Measurements from ENCODE around the gene FPR2.

Gene FPR2

DNA sequence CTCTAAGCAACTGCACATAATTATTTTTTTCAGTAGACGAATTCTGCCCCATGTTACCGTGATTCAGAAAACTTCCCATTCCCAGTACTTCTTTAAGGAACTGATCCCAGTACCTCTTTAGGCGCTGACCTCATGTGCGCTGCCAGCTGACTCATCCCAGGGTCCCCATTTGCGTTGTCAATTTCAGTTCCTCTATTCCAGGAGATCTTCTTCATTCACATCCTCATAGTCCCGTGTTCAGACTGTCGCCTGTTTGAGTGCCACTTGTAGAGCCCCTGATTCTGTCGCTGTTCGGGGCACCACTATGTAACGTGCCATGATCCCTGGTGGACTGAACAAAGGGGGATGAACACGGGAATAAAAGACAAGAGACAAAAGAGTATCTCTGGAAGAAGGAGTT lies 50.4 kb downstream of the FPR2 start:
- H4K20me1 ChIP-seq (ENCODE audit: insufficient read depth) = no peaks in the 10 kb centered on the region
- no peak overlapping the region for H3K4me3 ChIP-seq (IDR thresholded peaks at IDR 0.05; ENCODE audit: insufficient read depth, low read depth, low read length)
- H3K9ac ChIP-seq = no peak overlapping the region
- H3K79me2 ChIP-seq (ENCODE audit: insufficient read depth, low read depth) = no peaks in the 10 kb centered on the region
- no peak overlapping the region for H2AFZ ChIP-seq (ENCODE audit: low read depth)
- no peaks in the 10 kb centered on the region for H3K36me3 ChIP-seq (ENCODE audit: insufficient read depth)
- no peaks in the 10 kb centered on the region for H3K27me3 ChIP-seq (ENCODE audit: insufficient read depth, low read depth)
- no peak overlapping the region for H3K4me2 ChIP-seq
- TF ChIP-seq CTCF (conservative IDR thresholded peaks at IDR 0.05; ENCODE audit: low read depth, low read length) = no peak
- H3K27ac ChIP-seq = no peak overlapping the region
- H3K4me1 ChIP-seq (ENCODE audit: low read depth, poor library complexity, severe bottlenecking) = no peaks in the 10 kb centered on the region

GRCh38 chr19:51815043-51815442 lies 54.1 kb downstream of the FPR2 start:
- Histone ChIP-seq H3K27ac (no peak overlapping the region), H3K27me3 (ENCODE audit: insufficient read depth, low read depth) (no peaks in the 10 kb centered on the region), H3K4me2 (no peak overlapping the region), H3K4me1 (ENCODE audit: low read depth, poor library complexity, severe bottlenecking) (no peaks in the 10 kb centered on the region), H2AFZ (ENCODE audit: low read depth) (no peak overlapping the region), H3K4me3 (IDR thresholded peaks at IDR 0.05; ENCODE audit: insufficient read depth, low read depth, low read length) (no peak overlapping the region), H3K9ac (no peak overlapping the region), H3K36me3 (ENCODE audit: insufficient read depth) (no peaks in the 10 kb centered on the region), H4K20me1 (ENCODE audit: insufficient read depth) (no peaks in the 10 kb centered on the region), H3K79me2 (ENCODE audit: insufficient read depth, low read depth) (no peaks in the 10 kb centered on the region)
- TF ChIP-seq CTCF (conservative IDR thresholded peaks at IDR 0.05; ENCODE audit: low read depth, low read length) = no peak

- H2AFZ ChIP-seq (ENCODE audit: low read depth) = no peak overlapping the region
- no peaks in the 10 kb centered on the region for H3K36me3 ChIP-seq (ENCODE audit: insufficient read depth)
- no peak overlapping the region for H3K9ac ChIP-seq
- no peaks in the 10 kb centered on the region for H3K79me2 ChIP-seq (ENCODE audit: insufficient read depth, low read depth)
- no peak overlapping the region for H3K4me3 ChIP-seq (IDR thresholded peaks at IDR 0.05; ENCODE audit: insufficient read depth, low read depth, low read length)
- H3K27me3 ChIP-seq (ENCODE audit: insufficient read depth, low read depth) = no peaks in the 10 kb centered on the region
- no peak for TF ChIP-seq CTCF (conservative IDR thresholded peaks at IDR 0.05; ENCODE audit: low read depth, low read length)
- H3K4me2 ChIP-seq = no peak overlapping the region
- no peaks in the 10 kb centered on the region for H3K4me1 ChIP-seq (ENCODE audit: low read depth, poor library complexity, severe bottlenecking)
- H3K27ac ChIP-seq = no peak overlapping the region
- no peaks in the 10 kb centered on the region for H4K20me1 ChIP-seq (ENCODE audit: insufficient read depth)
Observed at GRCh38 chr19:51816711-51817110, 55.7 kb downstream of the FPR2 start.

GRCh38 chr19:51820011-51820410 lies 59.0 kb downstream of the FPR2 start:
- Histone ChIP-seq H2AFZ (ENCODE audit: low read depth) (no peak overlapping the region), H3K27ac (no peak overlapping the region), H3K27me3 (ENCODE audit: insufficient read depth, low read depth) (no peaks in the 10 kb centered on the region), H4K20me1 (ENCODE audit: insufficient read depth) (no peaks in the 10 kb centered on the region), H3K4me1 (ENCODE audit: low read depth, poor library complexity, severe bottlenecking) (no peaks in the 10 kb centered on the region), H3K4me2 (no peak overlapping the region), H3K36me3 (ENCODE audit: insufficient read depth) (no peaks in the 10 kb centered on the region), H3K9ac (no peak overlapping the region), H3K79me2 (ENCODE audit: insufficient read depth, low read depth) (no peaks in the 10 kb centered on the region), H3K4me3 (IDR thresholded peaks at IDR 0.05; ENCODE audit: insufficient read depth, low read depth, low read length) (no peak overlapping the region)
- TF ChIP-seq CTCF (conservative IDR thresholded peaks at IDR 0.05; ENCODE audit: low read depth, low read length) = no peak
